ENCODE measurements around the gene PI4KA.
"Not testable (repeated sequence)": the region's sequence is repeated elsewhere in the genome, so short reads cannot be mapped to it uniquely, and the experiment has no call there.

- TF ChIP-seq ZKSCAN1 (IDR thresholded peaks at IDR 0.05; ENCODE audit: low read length); SRSF9 (IDR thresholded peaks at IDR 0.05; ENCODE audit: borderline replicate concordance, insufficient read depth, low read depth, low read length, poor library complexity, severe bottlenecking); RNF2 (conservative IDR thresholded peaks at IDR 0.05; ENCODE audit: low read depth); RAD51 (IDR thresholded peaks at IDR 0.05; ENCODE audit: borderline replicate concordance); RFX1 (IDR thresholded peaks at IDR 0.05): not testable (repeated sequence)
- TF ChIP-seq, protein P1, sequence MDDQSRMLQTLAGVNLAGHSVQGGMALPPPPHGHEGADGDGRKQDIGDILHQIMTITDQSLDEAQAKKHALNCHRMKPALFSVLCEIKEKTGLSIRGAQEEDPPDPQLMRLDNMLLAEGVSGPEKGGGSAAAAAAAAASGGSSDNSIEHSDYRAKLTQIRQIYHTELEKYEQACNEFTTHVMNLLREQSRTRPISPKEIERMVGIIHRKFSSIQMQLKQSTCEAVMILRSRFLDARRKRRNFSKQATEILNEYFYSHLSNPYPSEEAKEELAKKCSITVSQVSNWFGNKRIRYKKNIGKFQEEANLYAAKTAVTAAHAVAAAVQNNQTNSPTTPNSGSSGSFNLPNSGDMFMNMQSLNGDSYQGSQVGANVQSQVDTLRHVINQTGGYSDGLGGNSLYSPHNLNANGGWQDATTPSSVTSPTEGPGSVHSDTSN (CRISPR knock-in tag; IDR thresholded peaks at IDR 0.05; ENCODE audit: borderline replicate concordance), result not testable (repeated sequence)
These were observed 139.9 kb downstream of the PI4KA start for GRCh38 chr22:20718727-20719126.

Measured in HepG2 (cell line).